GM18507 (cell line): ENCODE measurements around the gene C5.
"Not testable (repeated sequence)": the region's sequence is repeated elsewhere in the genome, so short reads cannot be mapped to it uniquely, and the experiment has no call there.

Source experiments
- DNase-seq: peaks from one replicate; pipeline ENCODE4 v3.0.0; 2011; ENCODE audit warnings: low read depth; ENCODE audit not compliant: insufficient read length; ENCODE audit errors: extremely low spot score
- FAIRE-seq: peaks from 2 replicates; lab custom pipeline; 2011; peaks lifted over from hg19 to GRCh38; lab: Jason Lieb, UNC

Gene C5

DNA sequence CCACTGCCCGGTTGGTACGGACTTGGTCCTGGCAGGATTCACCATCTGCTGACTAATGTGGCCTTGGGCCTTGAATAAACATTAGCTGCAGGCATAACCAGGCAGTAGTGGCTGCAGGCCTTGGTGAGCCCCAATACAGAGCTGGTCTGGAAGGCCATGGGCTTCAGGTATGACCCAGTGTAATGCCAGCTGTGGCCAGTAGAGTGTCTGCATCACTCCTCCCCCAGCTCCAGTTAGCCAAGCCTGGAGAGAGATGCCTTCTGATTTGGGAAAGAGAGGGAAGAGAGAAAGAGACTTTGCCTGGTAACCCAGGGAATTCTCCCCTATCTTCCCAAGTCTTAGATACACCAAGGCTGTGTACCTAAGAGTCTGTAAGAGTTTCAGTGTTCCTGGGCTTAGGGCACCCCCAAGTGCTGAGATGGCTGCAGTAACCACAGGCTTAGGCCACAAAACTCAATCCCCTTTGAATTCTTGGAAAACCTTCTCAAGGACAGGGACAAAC, 5.6 kb upstream of the C5 start:
- FAIRE-seq: no peak
- no peak for DNase-seq

DNA sequence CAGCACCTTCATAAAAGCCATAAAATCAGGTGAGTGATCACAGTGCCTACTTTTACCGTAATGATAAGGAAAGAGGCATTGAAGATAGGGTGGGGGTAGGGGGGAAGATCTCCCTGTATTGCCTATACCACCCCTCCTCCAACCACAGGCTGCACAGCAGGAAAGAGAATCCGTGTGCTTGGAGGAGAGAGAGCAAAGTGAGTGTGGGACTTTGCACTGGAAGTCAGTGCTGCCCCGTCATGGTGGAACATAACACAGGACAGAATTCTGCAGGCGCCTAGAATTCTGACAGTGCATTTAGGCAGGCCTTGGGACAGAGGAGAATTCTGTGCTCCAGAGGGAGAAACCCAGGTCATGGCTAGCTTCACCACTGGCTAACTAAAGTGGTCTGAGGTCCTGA, 3.5 kb upstream of the C5 start:
- FAIRE-seq: no peak

DNA sequence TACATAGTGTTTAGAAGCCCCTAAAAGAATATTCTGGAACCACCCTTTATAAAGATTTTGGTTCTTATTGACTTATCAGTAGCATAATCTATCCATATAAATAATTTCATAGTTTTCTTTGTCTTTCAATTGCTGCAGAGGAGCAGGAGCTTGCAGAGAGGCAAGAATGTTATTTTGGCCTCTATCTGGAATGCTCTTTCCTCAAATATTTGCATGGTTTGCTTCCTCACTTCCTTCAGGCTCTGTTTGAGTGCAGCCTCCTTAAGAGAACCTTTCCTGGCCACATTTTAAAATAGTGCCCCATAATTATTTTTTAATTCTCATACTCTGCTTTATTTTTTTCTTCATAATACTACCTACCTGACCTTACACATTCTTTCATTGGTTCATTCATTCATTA, 1.5 kb downstream of the C5 start:
- DNase-seq: no peak
- no peak for FAIRE-seq

More for the DNA sequence above, 3.5 kb upstream of the C5 start:
- DNase-seq: no peak

DNA sequence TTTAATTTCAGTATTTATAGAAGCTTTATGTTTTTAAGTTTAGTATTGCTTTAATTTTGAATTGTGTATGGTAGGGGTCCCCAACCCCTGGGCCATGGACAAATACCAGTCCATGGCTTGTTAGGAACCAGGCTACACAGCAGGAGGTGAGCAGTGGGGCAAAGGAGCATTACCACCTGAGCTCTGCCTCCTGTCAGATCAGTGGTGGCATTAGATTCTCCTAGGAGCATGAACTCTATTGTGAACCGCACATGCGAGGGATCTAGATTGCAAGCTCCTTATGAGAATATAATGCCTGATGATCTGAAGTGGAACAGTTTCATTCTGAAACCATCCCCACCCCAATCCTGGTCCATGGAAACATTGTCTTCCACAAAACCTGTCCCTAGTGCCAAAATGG, 1.9 kb downstream of the C5 start:
- no peak for DNase-seq
- no peak for FAIRE-seq

DNA sequence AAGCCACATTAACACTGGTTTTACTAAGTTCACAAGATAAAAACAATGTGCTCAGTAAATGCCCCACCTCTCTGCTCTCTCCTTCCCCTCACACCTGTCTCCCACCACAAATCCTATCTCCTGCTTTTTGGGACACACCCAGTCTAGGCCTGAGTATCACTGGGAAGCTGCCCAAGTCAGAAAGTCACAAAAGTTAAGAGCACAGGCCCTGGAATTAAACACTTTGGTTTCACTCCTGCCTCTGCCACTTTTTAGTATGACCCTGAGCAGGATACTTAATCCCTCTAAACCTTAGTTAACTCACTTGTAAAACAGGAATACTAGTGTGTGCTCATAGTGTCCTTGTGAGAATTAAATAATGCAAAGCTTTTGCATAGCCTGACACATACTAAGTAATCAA, 11.3 kb downstream of the C5 start:
- FAIRE-seq: no peak
- DNase-seq: no peak

DNA sequence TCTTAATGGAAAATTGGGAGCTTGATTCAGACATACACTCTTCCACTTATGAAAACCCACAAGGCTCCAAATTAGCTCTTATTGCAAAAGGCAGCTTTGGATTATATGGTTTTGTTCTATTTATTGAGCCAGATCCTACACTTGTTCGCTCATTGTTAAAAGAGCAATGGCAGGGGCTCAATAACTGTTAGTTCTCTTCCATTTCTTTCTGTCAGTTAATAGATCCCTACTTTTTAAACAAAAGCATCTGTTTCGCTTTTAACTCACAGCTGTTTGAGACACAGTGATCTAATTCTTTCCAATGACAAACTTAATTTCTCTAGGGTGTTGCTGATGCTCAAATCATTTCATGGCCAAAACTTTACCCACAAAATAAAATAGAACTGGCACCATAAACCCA, 11.7 kb downstream of the C5 start:
- FAIRE-seq (no peak), DNase-seq (no peak)

DNA sequence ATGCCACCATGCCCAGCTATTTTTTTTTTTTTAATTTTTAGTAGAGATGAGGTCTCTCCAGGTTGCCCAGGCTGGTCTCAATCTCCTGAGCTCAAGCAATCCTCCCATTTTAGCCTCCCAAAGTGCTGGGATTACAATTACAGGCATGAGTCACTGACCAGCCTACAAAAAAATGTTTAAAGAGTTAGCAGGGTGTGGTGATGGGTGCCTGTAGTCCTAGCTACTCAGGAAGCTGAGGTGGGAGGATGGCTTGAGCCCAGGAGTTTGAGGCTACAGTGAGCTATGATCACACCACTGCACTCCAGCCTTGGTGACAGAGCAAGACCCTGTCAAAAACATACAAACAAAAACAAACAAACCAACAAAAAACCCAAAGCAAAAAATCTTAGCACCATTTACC, 14.4 kb downstream of the C5 start:
- DNase-seq, FAIRE-seq: not testable (repeated sequence)

DNA sequence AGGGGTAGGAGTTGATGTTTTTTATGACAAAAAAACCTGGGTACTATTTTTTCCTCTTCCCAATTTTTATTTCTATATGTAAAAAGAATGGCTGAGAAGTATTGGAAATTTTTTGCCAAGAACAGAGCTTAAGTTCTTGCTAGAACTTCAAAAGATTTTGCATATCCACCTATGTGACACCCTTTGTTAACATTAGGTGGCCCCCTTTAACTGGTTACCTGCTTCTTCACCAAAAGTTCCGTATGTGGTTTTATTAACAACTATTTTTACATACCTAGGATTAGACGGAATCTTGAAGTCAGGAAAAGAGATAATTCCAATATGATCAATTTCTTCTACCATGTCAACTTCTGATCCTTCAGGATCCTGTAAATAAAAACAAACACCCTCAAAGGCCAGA, 15.5 kb downstream of the C5 start:
- no peak for DNase-seq
- no peak for FAIRE-seq

DNA sequence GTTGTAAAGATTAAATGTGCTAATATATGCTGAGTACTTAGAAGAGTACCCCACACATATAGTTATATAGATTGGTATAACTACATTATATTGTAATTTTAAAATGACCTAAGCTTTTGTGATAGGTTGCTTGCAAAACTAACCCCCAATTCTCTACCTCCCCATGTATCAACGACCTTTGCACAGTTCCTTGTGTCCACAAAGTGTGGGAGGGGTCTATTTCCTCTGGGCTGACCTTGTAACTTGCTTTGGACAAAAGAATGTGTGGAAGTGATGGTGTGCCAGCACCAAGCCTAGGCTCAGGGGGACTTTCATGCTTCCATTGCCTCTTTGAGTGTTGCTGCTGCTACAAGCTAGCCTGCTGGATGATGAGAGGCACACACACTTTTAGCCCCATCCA, 20.6 kb downstream of the C5 start:
- no peak for DNase-seq
- FAIRE-seq: no peak

DNA sequence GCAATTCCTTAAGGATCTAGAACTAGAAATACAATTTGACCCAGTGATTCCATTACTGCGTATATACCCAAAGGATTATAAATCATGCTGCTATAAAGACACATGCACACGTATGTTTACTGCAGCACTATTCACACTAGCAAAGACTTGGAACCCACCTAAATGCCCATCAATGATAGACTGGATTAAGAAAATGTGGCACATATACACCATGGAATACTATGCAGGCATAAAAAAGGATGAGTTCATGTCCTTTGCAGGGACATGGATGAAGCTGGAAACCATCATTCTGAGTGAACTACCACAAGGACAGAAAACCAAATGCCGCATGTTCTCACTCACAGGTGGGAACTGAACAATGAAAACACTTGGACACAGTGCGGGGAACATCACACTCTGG, 21.8 kb downstream of the C5 start:
- DNase-seq, FAIRE-seq: not testable (repeated sequence)

DNA sequence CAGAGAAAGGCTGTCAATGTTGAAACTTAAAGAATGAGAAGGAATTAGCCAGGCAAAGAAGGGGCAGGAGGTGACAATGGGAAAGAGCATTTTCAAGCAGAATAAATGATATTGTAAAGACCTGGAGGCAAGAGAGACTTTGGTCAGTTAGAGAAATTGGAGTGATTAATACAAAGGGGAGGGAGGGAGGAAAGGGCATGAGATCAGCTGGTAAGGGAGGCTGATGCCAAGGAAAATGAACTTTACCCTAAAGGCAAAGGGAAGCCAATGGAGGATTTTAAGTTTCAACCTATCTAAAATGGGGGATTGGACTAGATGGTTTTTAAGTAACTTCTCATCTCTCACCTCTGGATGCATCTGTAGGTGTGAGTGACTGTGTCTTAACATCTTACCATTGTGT, 23.3 kb downstream of the C5 start:
- FAIRE-seq (no peak), DNase-seq (no peak)

DNA sequence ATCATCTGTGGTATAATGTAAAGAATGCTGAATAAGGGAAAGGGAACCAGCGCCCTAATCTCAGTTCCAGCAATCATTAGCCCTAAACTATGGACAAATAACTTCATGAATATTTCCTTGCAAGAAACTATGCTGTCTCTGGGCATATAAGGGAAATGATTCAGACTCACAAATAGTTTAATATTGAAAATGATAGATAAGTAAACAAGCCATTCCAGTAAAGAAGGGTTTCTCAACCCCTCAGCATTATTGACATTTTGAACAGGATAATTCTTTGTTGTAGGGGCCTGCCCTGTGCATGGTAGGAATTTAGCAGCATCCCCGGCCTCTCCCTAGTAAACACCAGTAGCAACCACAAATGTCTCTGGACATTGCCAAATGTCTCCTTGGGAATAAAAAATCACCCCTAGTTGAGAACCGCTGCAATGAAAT, 23.8 kb downstream of the C5 start:
- DNase-seq (no peak), FAIRE-seq (no peak)

DNA sequence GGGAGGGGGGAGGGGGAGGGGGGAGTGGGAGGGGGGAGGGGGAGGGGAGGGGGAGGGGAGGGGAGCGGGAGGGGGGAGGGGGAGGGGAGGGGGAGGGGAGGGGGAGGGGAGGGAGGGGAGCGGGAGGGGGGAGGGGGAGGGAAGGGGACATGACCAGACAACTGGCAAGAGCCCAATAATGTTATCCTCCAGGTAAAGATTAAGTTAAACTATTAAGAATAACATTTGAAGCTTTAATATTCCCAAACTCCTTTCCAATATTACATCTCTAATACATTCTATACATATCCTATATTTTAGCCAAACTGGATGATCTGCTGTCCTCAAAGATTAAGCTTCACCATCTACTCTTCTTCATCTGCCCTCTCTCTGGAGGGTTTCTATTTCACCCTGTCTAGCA, 25.8 kb downstream of the C5 start:
- DNase-seq (no peak), FAIRE-seq (no peak)

DNA sequence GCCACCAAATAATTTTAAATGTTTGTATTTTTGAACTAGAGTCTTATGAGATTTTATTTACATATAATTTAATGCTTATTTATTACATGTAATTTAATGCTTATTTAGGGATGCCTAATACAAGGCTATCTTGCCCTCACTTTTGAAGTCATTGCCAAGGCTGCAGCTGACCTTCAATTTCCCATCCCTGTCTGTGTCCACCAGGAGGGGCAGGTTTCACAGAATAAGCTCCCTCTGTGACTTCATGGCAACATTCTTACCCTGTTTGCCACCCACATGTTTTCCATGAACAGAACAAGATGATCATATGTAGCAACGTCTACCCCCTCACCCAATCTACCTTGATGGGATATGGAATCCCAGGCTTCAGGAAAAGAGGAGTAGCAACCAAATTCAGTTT, 27.0 kb downstream of the C5 start:
- no peak for FAIRE-seq
- no peak for DNase-seq

DNA sequence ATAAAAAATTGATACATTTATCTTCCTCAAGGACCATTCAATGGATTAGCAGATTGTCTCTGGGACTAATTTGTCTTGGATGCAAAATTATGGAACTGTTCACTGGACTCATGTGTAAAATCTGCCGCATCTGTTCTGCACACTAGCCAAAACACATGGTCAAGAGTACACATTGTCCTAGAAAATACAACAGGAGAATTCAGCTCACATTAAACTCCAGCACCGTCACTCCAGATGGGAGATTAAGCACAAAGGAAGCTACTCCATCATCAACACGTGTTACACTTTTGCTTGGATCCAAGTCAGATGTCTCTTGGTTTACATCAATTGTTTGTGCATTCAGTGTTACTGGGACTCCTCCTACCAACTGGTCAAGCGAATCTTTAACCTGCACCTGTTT, 28.8 kb downstream of the C5 start:
- FAIRE-seq (no peak), DNase-seq (no peak)

DNA sequence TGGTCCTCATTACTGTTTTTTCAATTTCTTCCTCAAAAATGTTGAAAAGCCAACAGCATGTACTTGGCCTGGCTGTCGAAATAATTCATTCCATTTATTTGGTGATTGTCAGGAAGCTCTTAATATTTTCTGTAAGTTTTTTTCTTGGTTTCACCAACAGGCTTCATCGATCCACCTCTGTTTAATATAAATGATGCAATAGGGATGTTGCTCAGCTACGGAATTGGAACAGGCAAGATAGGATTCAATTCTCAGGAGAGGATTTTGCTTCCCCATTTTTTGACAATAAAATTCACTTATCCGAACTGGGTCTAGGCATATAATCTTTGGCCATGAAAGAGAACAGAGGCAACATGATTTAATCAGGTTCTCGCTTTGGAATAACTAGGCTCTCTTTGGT, 30.8 kb downstream of the C5 start:
- DNase-seq (no peak), FAIRE-seq (no peak)

DNA sequence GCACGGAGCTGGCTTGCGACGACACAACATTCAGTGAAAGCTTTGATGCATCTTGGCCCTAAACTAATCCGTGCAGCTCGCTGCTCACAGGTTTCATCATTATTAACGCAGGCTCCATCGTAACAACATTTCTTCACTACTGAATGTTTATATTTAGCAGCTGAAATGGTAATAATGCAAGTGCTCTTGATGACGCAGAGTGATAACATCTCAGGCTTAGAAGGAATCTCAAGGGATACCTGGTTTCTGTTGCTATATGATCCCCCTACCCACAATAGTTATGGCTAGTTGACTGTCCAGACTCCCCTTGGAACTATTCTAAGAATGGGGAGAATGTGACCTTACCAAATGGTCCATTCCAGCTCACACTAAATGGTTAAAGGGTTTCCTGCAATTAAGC, 36.2 kb downstream of the C5 start:
- no peak for FAIRE-seq
- no peak for DNase-seq

DNA sequence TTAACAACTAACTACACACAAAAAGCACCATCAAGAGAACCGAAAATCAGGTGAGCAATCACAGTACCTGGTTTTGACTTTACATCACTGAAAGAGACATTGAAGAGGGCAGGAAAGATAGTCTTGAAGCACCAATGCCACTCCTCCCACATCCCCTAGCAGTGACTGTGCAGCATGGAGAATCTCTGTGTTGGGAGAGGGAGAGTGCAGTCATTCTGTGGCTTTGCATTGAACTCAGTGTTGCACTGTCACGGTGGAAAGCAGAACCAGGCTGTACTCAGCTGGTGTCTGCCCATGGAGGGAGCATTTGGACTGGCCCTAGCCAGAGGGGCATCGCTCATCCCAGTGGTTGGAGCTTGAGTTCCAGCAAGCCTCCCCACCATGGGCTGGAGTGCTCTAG, 40.4 kb downstream of the C5 start:
- DNase-seq: no peak

DNA sequence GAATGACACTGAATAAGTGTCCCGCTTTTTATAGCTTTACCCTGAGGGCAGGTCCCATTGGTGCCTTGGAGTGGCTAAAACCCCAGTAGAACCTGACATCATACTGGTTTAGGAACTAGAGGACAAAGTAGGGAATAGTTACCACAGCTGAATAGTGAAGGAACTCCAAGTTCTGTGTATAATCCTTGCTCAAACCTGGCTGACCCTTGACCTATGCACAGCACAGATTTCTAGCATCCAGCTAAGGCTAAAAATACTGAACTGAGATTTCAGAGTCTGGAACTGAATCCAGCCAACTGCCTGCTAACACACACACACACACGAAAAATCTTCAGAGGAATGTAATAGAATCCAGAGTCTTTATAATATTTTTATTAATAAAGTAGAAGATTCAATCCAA, 50.8 kb downstream of the C5 start:
- no peak for DNase-seq
- FAIRE-seq: no peak

More for the DNA sequence above, 40.4 kb downstream of the C5 start:
- FAIRE-seq: no peak

DNA sequence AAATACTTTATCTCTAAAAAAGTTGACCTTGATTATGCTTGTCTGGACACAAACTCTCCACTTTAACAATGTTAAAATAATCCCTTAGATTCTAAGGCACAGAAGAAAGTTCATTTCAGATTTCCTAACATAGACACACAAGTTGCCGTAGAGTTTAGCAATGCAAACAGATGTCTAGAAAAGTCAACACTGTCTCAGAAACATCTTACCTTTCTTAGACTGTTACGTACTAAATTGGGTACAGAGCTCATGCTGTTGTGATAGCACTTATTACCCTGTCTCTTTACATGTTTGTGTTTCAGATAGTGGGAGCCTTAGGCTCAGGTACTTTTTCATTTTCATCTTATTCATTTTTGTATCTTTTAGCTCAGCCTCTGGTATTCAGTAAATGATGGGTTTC, 52.0 kb downstream of the C5 start:
- FAIRE-seq: no peak
- DNase-seq: no peak

DNA sequence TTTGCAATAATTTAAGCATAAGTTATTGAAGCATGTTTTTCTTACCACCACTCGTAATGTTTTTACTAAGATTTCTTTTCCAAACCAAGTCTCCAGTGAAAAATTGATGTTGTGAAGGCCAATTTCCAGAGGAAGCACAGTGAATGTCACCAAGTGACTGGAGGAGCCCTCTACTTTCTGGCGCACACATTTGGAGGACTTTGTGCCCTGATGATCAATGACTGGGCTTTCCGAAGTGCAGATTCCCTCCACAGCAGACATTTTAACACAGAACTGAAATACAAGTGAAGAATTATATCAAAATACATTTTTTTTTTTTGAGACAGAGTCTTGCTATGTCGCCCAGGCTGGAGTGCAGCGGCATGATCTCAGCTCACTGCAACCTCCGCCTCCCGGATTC, 52.6 kb downstream of the C5 start:
- DNase-seq: no peak
- FAIRE-seq: no peak

DNA sequence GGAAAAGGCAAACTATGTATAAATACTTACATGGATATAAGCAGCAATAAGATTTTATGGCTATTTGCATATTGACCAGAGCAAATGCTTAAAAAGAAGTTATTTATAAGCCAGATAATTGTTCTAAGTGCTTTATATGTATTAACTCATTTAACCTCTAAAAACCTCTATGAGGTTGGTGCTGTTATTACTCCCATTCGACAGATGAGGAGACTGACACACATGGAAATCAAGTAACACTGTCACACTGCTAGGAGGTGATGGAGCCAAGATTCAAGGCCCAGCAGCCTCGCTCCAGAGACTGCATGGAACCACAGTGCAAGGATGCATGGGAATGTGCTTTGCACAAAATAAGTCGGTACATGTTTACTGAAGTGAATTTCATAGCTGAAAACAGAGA, 53.7 kb downstream of the C5 start:
- DNase-seq (no peak), FAIRE-seq (no peak)
